Tibial nerve (tissue), 4 donors: Measurements from ENCODE around the gene SERTAD1. TPM values are rescaled to one million over a fixed set of nuclear protein-coding genes. Genes with fewer than 3 reads are reported as not detected.

Source experiments
- DNase-seq, 2 donors: peaks; one replicate each; pipeline ENCODE4 v3.0.0-alpha.2; 2019; ENCODE audit warnings: low spot score in 2 of 2
- H3K27ac ChIP-seq, 4 donors: fragments of 200-600 bp; sonication (generic) in 3 of 4; one replicate each; pipeline ENCODE4 v1.5.1; 2017 to 2019; ENCODE audit warnings: mild to moderate bottlenecking in 1 of 4
- H3K27me3 ChIP-seq, 2 donors: fragments of 200-600 bp; sonication (generic) in 1 of 2; one replicate each; pipeline versions ENCODE4 v1.5.1 to v1.6.0; 2017 to 2019
- H3K36me3 ChIP-seq, 3 donors: fragments of 200-600 bp; sonication (generic); one replicate each; pipeline ENCODE4 v1.5.1; 2018 to 2019
- H3K4me1 ChIP-seq, 4 donors: fragments of 200-600 bp; sonication (generic) in 3 of 4; one replicate each; pipeline ENCODE4 v1.5.1; 2017 to 2019
- H3K4me3 ChIP-seq, 4 donors: fragments of 200-600 bp; sonication (generic) in 3 of 4; one replicate each; pipeline ENCODE4 v1.5.1; 2017 to 2019; ENCODE audit warnings: mild to moderate bottlenecking in 1 of 4, moderate library complexity in 1 of 4
- H3K9me3 ChIP-seq, 4 donors: fragments of 200-600 bp; sonication (generic) in 3 of 4; one replicate each; pipeline ENCODE4 v1.5.1; 2017 to 2019
- CTCF ChIP-seq, 5 experiments: fragments of 200-600 bp in 3 of 5; fragments of 450-650 bp in 2 of 5; sonication (generic) in 3 of 5; IDR thresholded peaks; one replicate each; pipeline ENCODE4 v1.5.1; 2016 to 2019; ENCODE audit warnings: antibody characterized with exemption in 5 of 5, mild to moderate bottlenecking in 3 of 5, moderate library complexity in 2 of 5
- EP300 ChIP-seq, 2 donors: sonication (generic); formaldehyde crosslinking; IDR thresholded peaks; one replicate each; pipeline ENCODE4 v1.6.1; 2017; ENCODE audit warnings: antibody characterized with exemption in 2 of 2, mild to moderate bottlenecking in 1 of 2
- POLR2A ChIP-seq, 2 donors: fragments of 450-650 bp; IDR thresholded peaks; one replicate each; pipeline ENCODE4 v1.6.1; 2017; ENCODE audit warnings: antibody characterized with exemption in 2 of 2, mild to moderate bottlenecking in 2 of 2, moderate library complexity in 2 of 2
- WGBS, 2 donors: methylation state at CpG; one replicate each; pipeline ENCODE4 v1.1.5; 2018; 5-methylcytosine and 5-hydroxymethylcytosine counted together
- total RNA-seq, 4 donors: library from RNA; depleted of rRNA; stranded (reverse); fragments of >200 nt; gene quantifications; one replicate each; pipeline ENCODE4 v1.1.0, GENCODE V29; 2016

Gene SERTAD1
- total RNA-seq, 4 donors from 2014 or later: 18.9 to 22.2 (median 20.4) TPM

GRCh38 chr19:40390084-40390742 is 35.6 kb downstream of the SERTAD1 start, which contains the start of gene HIPK4:
TSS of gene HIPK4 (minus strand) at chr19:40390181. CDS start at chr19:40389902, 279 bp downstream.
- 86% methylated on average over 10 of the region's 10 CpGs for WGBS, 2 donors
- no peak within 1 kb of the TSS for H3K27ac ChIP-seq
- peaks cover 0 to 6% (median 0%) of the 10 kb centered on the region in 3 donors for H3K36me3 ChIP-seq
- no peak within 1 kb of the TSS for H3K4me3 ChIP-seq
- no peaks in the 10 kb centered on the region for H3K4me1 ChIP-seq
- no peak for TF ChIP-seq EP300 (IDR thresholded peaks at IDR 0.05)
- no peak for DNase-seq
- H3K9me3 ChIP-seq: no peaks in the 10 kb centered on the region
- no peaks in the 10 kb centered on the region for H3K27me3 ChIP-seq

GRCh38 chr19:40389404-40390083 is 36.2 kb downstream of the SERTAD1 start:
- DNase-seq: no peak
- Histone ChIP-seq H3K36me3 (no peaks in the 10 kb centered on the region), H3K4me1 (no peaks in the 10 kb centered on the region), H3K27me3 (no peaks in the 10 kb centered on the region), H3K9me3 (no peaks in the 10 kb centered on the region), H3K27ac (no peak overlapping the region), H3K4me3 (no peak overlapping the region)
- TF ChIP-seq CTCF (IDR thresholded peaks at IDR 0.05) (no peak), EP300 (IDR thresholded peaks at IDR 0.05) (no peak), POLR2A (IDR thresholded peaks at IDR 0.05) (no peak)
- 90 to 95% methylated on average over 33 of the region's 33 CpGs for WGBS, 2 donors

DNA sequence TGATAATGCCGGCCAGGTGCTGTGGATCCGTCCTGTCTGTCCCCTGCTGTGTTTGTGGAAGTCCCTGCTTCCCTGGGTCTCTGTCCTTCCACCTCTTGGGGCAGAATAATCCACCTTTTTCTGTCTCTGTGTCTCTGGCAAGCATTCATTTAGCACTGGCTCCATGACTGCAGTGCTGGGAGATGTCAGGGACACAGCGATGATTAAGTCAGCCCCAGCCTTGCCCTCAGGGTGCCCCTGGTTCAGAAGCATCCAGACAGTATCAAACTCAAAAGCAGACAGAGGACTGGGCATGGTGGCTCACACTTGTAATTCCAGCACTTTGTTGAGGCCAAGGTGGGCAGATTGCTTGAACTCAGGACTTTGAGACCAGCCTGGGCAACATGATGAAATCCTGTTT is 37.3 kb downstream of the SERTAD1 start:
- Histone ChIP-seq H3K9me3 (no peaks in the 10 kb centered on the region), H3K4me3 (no peak overlapping the region), H3K36me3 (no peaks in the 10 kb centered on the region), H3K4me1 (no peaks in the 10 kb centered on the region), H3K27ac (no peak overlapping the region), H3K27me3 (no peaks in the 10 kb centered on the region)
- 71 to 74% methylated on average over 3 of the region's 3 CpGs for WGBS, 2 donors
- DNase-seq: no peak
- TF ChIP-seq EP300 (IDR thresholded peaks at IDR 0.05): no peak
- TF ChIP-seq POLR2A (IDR thresholded peaks at IDR 0.05): no peak
- no peak for TF ChIP-seq CTCF (IDR thresholded peaks at IDR 0.05)

GRCh38 chr19:40387155-40387554 is 38.6 kb downstream of the SERTAD1 start:
- no peaks in the 10 kb centered on the region for H3K36me3 ChIP-seq
- H3K4me3 ChIP-seq: no peak overlapping the region
- no peaks in the 10 kb centered on the region for H3K27me3 ChIP-seq
- no peaks in the 10 kb centered on the region for H3K9me3 ChIP-seq
- 91 to 94% methylated on average over 10 of the region's 10 CpGs for WGBS, 2 donors
- no peak overlapping the region for H3K27ac ChIP-seq
- peaks cover 0 to 4% (median 0%) of the 10 kb centered on the region in 4 donors for H3K4me1 ChIP-seq
- TF ChIP-seq EP300 (IDR thresholded peaks at IDR 0.05) (no peak), POLR2A (IDR thresholded peaks at IDR 0.05) (no peak), CTCF (IDR thresholded peaks at IDR 0.05) (no peak)
- no peak for DNase-seq

DNA sequence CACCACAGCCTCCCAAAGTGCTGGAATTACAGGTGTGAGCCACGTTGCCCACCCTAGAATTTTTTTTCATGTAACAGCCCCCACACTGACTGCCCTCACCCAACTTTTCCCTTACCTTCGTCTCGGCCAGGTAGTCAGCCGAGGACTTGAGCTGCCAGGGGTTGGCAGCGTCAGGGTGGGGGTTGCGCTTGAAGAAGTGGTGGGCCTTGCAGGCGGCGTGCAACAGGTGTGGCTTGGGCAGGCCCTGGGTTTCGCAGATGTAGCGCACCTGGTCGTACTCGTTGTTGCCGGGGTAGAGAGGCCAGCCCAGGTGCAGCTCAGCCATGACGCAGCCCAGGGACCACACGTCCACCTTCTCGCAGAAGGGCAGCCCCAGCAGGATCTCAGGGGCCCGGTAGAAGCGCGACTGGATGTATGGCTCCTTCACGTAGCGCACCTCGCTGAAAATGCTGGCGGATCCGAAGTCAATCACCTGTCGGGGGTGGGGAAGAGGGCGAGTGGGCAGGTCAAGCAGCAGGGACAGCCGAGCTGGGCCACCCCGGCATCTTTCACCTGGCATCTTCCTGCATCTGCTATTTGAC is 42.0 kb downstream of the SERTAD1 start:
- H3K27me3 ChIP-seq: no peaks in the 10 kb centered on the region
- H3K4me1 ChIP-seq: peaks cover 0 to 4% (median 0%) of the 10 kb centered on the region in 4 donors
- 86 to 88% methylated on average over 25 to 28 of the region's 28 CpGs for WGBS, 2 donors
- H3K36me3 ChIP-seq: peaks cover 0 to 27% (median 0%) of the 10 kb centered on the region in 3 donors
- H3K27ac ChIP-seq: peak overlapping the region in 1 of 4 donors; percentile 20
- TF ChIP-seq EP300 (IDR thresholded peaks at IDR 0.05): no peak
- no peak for TF ChIP-seq CTCF (IDR thresholded peaks at IDR 0.05)
- TF ChIP-seq POLR2A (IDR thresholded peaks at IDR 0.05): no peak
- H3K9me3 ChIP-seq: no peaks in the 10 kb centered on the region
- no peak for DNase-seq
- no peak overlapping the region for H3K4me3 ChIP-seq
